ENCODE measurements around the gene ADD3.

The ADD3 gene

DNA sequence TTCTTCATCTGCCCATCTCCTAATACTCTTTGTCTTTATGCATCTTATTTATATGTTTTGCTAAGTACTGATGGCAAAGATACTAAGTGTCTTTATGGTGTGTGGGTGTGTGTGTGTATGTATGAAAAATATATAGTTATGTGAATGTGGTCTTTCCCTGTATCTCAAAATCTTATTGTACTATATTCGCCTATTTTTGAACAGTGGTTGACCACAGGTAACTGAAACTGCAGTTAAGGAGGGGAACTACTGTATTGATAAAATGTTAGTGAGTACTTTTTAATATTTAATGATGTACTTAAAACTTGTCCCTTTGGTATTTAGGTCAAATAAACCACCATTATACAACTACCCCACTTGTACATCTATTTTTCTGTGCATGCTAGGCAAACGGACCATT, 85.9 kb downstream of the ADD3 start:
- H3K4me3 ChIP-seq (ENCODE audit: low read depth, low read length) = no peak overlapping the region
- DNase-seq (ENCODE audit: low read depth, low spot score) = no peak
- TF ChIP-seq, protein P1, sequence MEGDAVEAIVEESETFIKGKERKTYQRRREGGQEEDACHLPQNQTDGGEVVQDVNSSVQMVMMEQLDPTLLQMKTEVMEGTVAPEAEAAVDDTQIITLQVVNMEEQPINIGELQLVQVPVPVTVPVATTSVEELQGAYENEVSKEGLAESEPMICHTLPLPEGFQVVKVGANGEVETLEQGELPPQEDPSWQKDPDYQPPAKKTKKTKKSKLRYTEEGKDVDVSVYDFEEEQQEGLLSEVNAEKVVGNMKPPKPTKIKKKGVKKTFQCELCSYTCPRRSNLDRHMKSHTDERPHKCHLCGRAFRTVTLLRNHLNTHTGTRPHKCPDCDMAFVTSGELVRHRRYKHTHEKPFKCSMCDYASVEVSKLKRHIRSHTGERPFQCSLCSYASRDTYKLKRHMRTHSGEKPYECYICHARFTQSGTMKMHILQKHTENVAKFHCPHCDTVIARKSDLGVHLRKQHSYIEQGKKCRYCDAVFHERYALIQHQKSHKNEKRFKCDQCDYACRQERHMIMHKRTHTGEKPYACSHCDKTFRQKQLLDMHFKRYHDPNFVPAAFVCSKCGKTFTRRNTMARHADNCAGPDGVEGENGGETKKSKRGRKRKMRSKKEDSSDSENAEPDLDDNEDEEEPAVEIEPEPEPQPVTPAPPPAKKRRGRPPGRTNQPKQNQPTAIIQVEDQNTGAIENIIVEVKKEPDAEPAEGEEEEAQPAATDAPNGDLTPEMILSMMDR (IDR thresholded peaks at IDR 0.05; ENCODE audit: low read depth, low read length) = no peak
- in situ Hi-C loops (cut with HindIII; ENCODE audit: low sequenced_read_pairs) = no loop called here

DNA sequence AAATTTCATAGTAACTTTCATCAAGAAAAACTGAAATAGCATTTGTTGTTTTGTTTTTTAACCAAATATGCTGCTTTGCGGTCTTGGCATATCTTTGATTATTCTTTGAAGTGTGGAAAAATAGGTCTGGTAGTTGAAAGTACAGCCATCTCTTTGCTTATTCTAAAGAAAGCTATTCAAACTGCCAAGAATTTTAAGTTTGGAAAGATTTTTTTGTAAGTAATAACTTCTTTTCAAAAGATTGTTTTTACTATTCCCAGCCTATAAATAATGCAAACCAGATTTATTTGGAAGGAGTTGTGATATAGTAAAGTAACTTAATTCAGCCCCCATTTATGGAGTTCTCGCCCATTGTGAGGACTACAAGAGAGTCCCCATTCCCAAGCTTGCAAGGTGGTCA, 87.0 kb downstream of the ADD3 start:
- no peak overlapping the region for H3K4me3 ChIP-seq (ENCODE audit: low read depth, low read length)
- TF ChIP-seq, protein P1 (IDR thresholded peaks at IDR 0.05; ENCODE audit: low read depth, low read length) = no peak
- no peak for DNase-seq (ENCODE audit: low read depth, low spot score)
- in situ Hi-C loops (cut with HindIII; ENCODE audit: low sequenced_read_pairs) = no loop called here

DNA sequence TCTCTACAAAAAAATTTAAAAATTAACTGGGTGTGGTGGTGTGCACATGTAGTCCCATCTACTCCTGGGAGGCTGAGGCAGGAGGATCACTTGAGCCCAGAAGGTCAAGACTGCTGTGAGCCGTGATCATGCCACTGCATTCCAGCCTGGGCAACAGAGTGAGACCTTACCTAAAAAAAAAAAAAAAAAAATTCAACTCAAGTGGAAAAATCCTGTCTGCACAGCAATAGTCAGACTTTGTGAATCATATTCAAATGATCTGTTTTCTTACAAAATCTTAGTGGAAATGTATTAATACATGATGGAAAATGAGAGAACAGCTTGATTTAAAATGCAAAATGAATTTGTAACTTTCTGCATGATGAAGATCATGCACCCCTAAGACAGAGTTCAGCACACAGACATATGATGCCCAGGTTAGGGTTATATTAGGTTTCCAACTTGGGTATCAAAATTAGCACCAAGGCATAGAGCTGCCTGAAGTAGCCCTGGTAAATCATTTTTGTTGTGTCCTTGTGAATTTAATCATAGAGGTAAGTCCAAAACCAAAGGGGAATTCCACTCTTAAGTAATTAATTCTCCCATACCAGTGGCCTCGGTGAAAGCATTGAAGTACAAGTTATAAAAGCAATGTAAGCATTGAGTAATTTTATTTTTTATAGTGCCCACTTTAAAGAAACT, 93.8 kb downstream of the ADD3 start:
- H3K4me3 ChIP-seq (ENCODE audit: low read depth, low read length) = no peak overlapping the region
- no peak for DNase-seq (ENCODE audit: low read depth, low spot score)
- in situ Hi-C loops (cut with HindIII; ENCODE audit: low sequenced_read_pairs) = no loop called here
- TF ChIP-seq, protein P1 (IDR thresholded peaks at IDR 0.05; ENCODE audit: low read depth, low read length) = no peak

DNA sequence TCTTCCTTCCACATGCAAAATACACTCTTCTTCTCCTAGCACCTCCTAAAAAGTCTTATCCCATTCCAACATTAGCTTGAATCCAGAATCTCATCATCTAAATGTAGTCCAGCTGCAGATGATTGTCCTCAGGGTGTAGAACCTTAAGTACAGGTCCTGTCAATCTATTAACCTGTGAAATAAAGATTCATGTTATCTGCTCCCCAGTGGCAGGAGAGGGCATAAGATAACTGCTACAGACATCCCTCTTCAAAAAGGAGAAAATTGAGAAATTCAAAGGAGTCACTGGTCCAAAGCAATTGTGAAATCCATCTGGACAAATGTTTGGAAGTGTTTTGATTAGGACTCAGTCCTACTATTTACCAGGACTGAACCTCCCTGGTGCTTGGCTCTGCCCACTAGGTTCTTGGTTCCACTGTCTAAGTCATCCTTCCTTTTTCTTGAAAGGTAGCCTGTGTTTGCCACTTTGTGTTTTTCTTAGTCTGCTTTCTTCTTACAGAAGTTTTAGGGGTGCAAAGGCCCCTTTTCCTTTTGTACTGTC, 96.2 kb downstream of the ADD3 start:
- no peak overlapping the region for H3K4me3 ChIP-seq (ENCODE audit: low read depth, low read length)
- in situ Hi-C loops (cut with HindIII; ENCODE audit: low sequenced_read_pairs) = no loop called here
- TF ChIP-seq, protein P1 (IDR thresholded peaks at IDR 0.05; ENCODE audit: low read depth, low read length) = no peak
- no peak for DNase-seq (ENCODE audit: low read depth, low spot score)

DNA sequence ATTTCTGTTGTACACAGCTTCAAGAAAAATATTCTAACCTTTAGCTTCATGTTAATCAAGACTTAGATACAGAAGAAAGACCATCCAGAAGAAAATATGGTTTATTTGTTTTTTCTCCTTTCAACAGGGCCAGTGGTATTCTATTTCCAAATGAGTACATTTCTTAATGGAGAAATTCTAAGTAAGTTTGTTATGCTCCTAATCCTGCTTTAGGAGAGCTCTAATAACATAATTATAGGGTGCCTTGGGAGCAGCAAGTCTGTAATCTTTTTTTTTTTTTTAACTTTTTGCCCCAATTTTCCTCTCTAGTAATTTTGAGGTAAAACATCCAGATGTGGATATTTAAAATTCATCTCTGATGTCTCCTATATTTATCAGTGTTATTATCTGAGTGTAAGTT, 98.1 kb downstream of the ADD3 start:
- TF ChIP-seq, protein P1 (IDR thresholded peaks at IDR 0.05; ENCODE audit: low read depth, low read length) = no peak
- DNase-seq (ENCODE audit: low read depth, low spot score) = no peak
- H3K4me3 ChIP-seq (ENCODE audit: low read depth, low read length) = no peak overlapping the region
- in situ Hi-C loops (cut with HindIII; ENCODE audit: low sequenced_read_pairs) = no loop called here

DNA sequence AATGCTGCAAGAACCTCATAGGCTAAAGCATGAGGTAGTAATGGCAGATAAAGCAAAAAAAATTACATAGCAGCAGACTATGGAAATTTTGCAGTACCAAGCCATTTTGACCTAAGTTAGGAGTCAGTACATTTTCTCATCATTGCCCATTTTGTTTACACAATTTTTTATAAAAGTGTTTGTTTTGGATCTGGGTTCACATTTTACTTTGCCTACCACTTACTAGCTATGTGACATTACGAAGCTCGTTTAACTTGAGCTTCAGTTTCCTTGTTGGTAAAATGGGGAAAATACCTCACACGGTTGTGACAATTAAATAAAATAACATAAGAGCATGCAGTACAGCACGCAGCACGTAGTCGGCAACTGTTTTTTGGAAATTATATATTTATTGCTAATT, 99.6 kb downstream of the ADD3 start:
- TF ChIP-seq, protein P1 (IDR thresholded peaks at IDR 0.05; ENCODE audit: low read depth, low read length) = no peak
- DNase-seq (ENCODE audit: low read depth, low spot score) = no peak
- H3K4me3 ChIP-seq (ENCODE audit: low read depth, low read length) = no peak overlapping the region
- in situ Hi-C loops (cut with HindIII; ENCODE audit: low sequenced_read_pairs) = no loop called here

All from astrocyte of the spinal cord (primary cell).